ENCODE results near the gene TREH.
A peak's percentile ranks its signal among the peaks of the same experiment; 100 is the strongest.

The TREH gene

GRCh38 chr11:118660681-118661424 is 18.6 kb downstream of the TREH start:
- no peak overlapping the region for H3K4me3 ChIP-seq (replicated peaks in 1 of 2; ENCODE audit: low read depth in 2 of 2, low read length in 2 of 2)
- DNase-seq (ENCODE audit: low read depth in 2 of 2), result no peak
- no peak for TF ChIP-seq CTCF (IDR thresholded peaks at IDR 0.05; ENCODE audit: low read depth, low read length)

- no peak for TF ChIP-seq CTCF (IDR thresholded peaks at IDR 0.05; ENCODE audit: low read depth, low read length)
- no peak for DNase-seq (ENCODE audit: low read depth in 2 of 2)
- no peak overlapping the region for H3K4me3 ChIP-seq (replicated peaks in 1 of 2; ENCODE audit: low read depth in 2 of 2, low read length in 2 of 2)
Measured at GRCh38 chr11:118659953-118660680, 19.3 kb downstream of the TREH start.

DNA sequence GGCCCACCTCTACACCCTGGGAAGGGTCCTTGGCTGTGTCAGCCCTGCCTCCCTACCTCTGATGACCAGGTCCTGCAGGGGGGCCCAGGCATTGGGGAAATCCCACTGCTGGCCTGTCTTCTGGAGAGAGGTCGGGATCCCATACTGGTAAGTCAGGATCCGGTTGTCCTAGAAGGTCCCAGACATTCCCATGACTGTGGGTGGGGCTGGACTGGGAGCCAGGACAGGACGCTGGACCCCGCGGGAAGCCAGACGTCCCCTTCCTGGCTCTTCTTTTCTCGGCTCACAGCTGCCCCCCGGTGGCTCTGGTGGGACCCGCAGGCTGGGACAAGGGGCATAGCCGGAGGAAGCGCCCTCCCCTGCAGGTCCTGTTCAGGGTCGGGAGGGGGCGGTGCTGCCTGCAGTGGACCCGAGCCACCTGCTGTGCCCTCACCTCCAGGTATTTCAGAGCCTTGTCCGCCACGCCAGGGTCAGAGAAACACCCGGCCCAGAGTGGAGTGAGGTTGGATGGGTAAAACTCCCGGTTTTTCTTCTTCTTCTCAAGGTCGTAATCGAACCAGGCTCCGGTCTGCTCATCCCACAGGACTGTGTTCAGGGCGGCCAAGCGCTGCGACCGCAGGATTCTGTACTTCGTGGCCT is 20.0 kb downstream of the TREH start:
- H3K4me3 ChIP-seq (replicated peaks in 1 of 2; ENCODE audit: low read depth in 2 of 2, low read length in 2 of 2), result no peak overlapping the region
- peak; percentile 84 for TF ChIP-seq CTCF (IDR thresholded peaks at IDR 0.05; ENCODE audit: low read depth, low read length)
- peak; percentile 81 to 87 for DNase-seq (ENCODE audit: low read depth in 2 of 2)

DNA sequence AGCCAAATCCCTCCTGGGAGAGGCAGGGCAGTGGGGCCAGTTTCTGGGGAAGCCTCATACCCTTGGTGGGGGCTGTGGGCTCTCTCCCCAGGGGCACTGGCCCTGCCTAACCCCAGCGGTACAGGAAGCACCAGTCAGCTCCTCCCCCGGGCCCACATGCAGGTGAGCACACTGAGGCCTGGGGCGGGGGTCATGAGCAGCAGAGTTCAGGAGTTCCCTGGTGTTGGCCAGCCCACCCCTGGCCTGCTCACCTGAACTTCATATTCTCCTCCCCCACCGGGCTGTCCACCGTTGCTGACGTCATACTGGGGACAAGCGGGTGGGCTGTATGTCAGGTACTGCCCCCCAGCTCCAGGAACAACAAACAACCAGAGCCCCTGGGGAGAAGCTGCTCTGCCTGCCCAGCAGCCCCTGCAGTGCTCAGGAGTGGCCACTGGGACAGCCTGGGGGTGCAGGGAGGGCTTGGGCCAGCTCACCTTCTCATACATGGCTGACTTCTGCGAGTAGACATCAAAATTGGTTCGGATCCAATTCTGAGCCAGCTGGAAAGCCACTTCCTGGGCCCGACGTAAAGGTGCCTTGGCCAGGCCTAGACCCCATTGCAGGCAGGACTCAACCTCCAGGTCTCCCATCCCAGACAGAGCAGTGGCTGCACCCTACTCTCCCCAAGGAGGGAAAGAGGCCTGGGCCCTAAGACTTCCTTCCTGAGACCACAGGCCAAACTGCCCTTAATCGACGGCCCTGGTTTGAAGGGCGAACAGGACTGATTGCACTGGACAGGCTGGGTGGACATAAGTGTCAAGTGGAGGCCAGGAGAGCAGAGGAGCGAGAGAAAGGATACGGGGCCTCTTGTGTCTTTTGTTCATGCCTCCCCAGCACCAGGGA is 20.8 kb downstream of the TREH start:
- peak; percentile 8 for TF ChIP-seq CTCF (IDR thresholded peaks at IDR 0.05; ENCODE audit: low read depth, low read length)
- H3K4me3 ChIP-seq (replicated peaks in 1 of 2; ENCODE audit: low read depth in 2 of 2, low read length in 2 of 2), result no peak overlapping the region
- no peak for DNase-seq (ENCODE audit: low read depth in 2 of 2)

DNA sequence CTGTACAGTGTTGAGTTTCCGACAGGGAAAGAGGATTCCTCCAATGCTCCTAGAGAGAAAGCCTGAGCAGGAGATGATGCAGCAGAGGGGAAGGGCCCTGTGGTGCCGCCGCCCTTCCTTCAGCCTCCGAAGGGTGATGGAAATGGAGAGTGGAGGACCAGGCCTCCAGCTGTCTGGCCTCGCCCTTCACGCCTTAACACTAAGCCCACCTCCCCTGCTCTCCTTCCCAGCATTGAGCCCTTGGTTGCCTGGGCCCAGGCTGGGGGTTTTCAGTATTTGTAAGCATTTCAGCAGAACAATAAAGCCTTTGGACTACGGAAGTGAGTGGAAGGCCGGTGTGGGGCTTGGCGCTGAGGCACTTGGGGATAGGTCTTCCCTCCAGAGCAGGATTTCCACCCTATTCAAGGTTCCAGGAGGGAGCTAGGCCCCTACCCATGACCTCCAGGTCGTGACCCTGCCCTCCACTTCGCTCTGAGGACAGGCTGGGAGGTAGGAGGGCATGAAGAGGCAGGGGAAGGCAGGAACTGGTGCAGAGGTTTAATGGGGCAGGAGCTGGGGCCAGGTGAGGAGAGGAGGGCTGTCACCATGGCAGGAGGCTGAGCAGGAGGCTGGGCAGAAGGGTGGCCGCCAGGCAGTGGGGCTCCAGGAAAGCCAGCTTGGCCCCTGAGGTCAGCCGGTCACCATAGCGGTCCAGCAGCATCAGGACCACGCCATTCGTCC is 21.6 kb downstream of the TREH start:
- TF ChIP-seq CTCF (IDR thresholded peaks at IDR 0.05; ENCODE audit: low read depth, low read length), result no peak
- no peak for DNase-seq (ENCODE audit: low read depth in 2 of 2)
- no peak overlapping the region for H3K4me3 ChIP-seq (replicated peaks in 1 of 2; ENCODE audit: low read depth in 2 of 2, low read length in 2 of 2)

DNA sequence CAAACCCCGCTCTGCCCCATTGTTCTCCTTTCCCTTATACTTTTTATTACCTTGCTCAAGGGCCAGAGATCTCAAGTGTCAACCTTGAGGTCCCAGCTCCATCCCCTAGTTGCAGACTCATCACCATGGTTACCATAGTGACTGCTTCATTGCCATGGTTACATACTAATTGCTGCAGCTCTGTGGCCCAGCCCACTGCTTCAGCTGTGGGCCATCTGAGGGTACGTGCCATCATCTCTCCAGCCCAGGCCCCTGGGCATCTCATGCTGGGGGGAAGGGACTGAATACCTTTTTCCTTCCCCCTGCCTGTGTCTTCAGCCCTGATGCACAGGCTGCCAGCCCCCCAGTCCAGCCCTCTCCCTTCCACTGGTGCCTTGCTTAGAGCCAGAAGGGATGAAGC is 22.2 kb downstream of the TREH start:
- TF ChIP-seq CTCF (IDR thresholded peaks at IDR 0.05; ENCODE audit: low read depth, low read length), result no peak
- DNase-seq (ENCODE audit: low read depth in 2 of 2), result no peak
- no peak overlapping the region for H3K4me3 ChIP-seq (replicated peaks in 1 of 2; ENCODE audit: low read depth in 2 of 2, low read length in 2 of 2)

Measured in cardiac fibroblast (primary cell).